K562 (cell line): Measurements from ENCODE around the gene MYLIP. TPM values are rescaled to one million over a fixed set of nuclear protein-coding genes. Genes with fewer than 3 reads are reported as not detected.

Experiments used
- FOXK2 ChIP-seq, 2 experiments: fragments of 450-650 bp; IDR thresholded peaks in 1 of 2; conservative IDR thresholded peaks in 1 of 2; 2 replicates each; pipeline ENCODE4 v1.6.1; 2016; ENCODE audit warnings: low read depth in 2 of 2, mild to moderate bottlenecking in 1 of 2
- NFRKB ChIP-seq: fragments of 450-650 bp; IDR thresholded peaks from 2 replicates; pipeline ENCODE4 v1.6.1; 2016; ENCODE audit warnings: low read depth
- PKNOX1 ChIP-seq: fragments of 450-650 bp; IDR thresholded peaks from 2 replicates; pipeline ENCODE4 v1.6.1; 2016
- PML ChIP-seq: IDR thresholded peaks from 2 replicates; pipeline ENCODE4 v1.6.1; 2012; ENCODE audit warnings: low read length, inconsistent platforms
- RAD21 ChIP-seq, 2 experiments: fragments of 250-450 bp in 1 of 2; fragments of 450-650 bp in 1 of 2; sonication (Bioruptor Pico) in 1 of 2; formaldehyde crosslinking in 1 of 2; IDR thresholded peaks in 1 of 2; conservative IDR thresholded peaks in 1 of 2; 2 replicates each; pipeline versions ENCODE4 v1.4.0 to v1.8.0; 2020 to 2022; ENCODE audit warnings: mild to moderate bottlenecking in 2 of 2, moderate library complexity in 1 of 2
- polyA plus RNA-seq, 8 experiments: library from polyadenylated mRNA; depleted of rRNA in 4 of 8; stranded (reverse) in 5 of 8; unstranded in 3 of 8; fragments of >200 nt; fragmentation: Nextera tagmentation in 2 of 8; fragmentation: Illumina TruSeq in 1 of 8; extraction: Ambion mirVana in 2 of 8; extraction: Trizol in 1 of 8; gene quantifications; 2 replicates each; pipeline versions ENCODE4 v1.2.1 to v1.2.3, GENCODE V29; 2011 to 2014; ENCODE audit warnings: inconsistent platforms in 1 of 8, missing spikeins in 1 of 8
- total RNA-seq, 7 experiments: library from RNA; depleted of rRNA in 6 of 7; stranded (reverse); fragments of >200 nt in 6 of 7; fragmentation: Illumina TruSeq in 2 of 7; extraction: Trizol in 2 of 7; gene quantifications; 2 replicates each; pipeline versions ENCODE4 v1.2.1 to v1.2.3, GENCODE V29; 2011 to 2021; ENCODE audit warnings: low replicate concordance in 1 of 7
- TF ChIP-seq, protein P1 (sequence below): fragments of 450-650 bp; IDR thresholded peaks from 2 replicates; pipeline ENCODE4 v1.6.1; 2016; ENCODE audit warnings: mild to moderate bottlenecking, moderate library complexity

The MYLIP gene
- total and polyA plus RNA-seq, 9 of the 15 experiments (the other 6 are each of a cell fraction or from before 2014, with no cell fraction given), result 10.8 to 43.5 (median 31.5) TPM

DNA sequence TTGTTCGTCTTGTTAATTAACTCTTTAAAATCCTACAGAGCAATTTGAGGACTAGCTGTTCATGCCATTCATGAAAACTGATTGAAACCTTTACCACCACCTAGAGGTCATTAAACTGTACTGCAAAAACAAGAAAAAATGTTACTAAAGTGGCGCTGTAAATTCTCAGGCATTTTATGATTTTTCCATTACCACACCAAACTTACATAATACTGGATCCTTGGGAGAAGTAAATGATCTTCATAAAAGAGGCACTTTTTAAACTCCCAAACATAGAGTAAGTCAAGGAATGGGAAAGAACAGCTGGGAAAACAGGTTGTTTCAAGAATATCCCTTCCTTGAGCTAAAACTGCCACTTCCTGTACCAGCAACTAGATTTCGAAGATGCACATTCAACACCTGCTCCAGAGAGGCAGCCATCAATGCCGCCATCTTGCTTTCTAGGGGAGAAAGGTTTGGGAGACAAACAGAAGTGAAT is 54.3 kb downstream of the MYLIP start (continued):
- TF ChIP-seq, protein P1, sequence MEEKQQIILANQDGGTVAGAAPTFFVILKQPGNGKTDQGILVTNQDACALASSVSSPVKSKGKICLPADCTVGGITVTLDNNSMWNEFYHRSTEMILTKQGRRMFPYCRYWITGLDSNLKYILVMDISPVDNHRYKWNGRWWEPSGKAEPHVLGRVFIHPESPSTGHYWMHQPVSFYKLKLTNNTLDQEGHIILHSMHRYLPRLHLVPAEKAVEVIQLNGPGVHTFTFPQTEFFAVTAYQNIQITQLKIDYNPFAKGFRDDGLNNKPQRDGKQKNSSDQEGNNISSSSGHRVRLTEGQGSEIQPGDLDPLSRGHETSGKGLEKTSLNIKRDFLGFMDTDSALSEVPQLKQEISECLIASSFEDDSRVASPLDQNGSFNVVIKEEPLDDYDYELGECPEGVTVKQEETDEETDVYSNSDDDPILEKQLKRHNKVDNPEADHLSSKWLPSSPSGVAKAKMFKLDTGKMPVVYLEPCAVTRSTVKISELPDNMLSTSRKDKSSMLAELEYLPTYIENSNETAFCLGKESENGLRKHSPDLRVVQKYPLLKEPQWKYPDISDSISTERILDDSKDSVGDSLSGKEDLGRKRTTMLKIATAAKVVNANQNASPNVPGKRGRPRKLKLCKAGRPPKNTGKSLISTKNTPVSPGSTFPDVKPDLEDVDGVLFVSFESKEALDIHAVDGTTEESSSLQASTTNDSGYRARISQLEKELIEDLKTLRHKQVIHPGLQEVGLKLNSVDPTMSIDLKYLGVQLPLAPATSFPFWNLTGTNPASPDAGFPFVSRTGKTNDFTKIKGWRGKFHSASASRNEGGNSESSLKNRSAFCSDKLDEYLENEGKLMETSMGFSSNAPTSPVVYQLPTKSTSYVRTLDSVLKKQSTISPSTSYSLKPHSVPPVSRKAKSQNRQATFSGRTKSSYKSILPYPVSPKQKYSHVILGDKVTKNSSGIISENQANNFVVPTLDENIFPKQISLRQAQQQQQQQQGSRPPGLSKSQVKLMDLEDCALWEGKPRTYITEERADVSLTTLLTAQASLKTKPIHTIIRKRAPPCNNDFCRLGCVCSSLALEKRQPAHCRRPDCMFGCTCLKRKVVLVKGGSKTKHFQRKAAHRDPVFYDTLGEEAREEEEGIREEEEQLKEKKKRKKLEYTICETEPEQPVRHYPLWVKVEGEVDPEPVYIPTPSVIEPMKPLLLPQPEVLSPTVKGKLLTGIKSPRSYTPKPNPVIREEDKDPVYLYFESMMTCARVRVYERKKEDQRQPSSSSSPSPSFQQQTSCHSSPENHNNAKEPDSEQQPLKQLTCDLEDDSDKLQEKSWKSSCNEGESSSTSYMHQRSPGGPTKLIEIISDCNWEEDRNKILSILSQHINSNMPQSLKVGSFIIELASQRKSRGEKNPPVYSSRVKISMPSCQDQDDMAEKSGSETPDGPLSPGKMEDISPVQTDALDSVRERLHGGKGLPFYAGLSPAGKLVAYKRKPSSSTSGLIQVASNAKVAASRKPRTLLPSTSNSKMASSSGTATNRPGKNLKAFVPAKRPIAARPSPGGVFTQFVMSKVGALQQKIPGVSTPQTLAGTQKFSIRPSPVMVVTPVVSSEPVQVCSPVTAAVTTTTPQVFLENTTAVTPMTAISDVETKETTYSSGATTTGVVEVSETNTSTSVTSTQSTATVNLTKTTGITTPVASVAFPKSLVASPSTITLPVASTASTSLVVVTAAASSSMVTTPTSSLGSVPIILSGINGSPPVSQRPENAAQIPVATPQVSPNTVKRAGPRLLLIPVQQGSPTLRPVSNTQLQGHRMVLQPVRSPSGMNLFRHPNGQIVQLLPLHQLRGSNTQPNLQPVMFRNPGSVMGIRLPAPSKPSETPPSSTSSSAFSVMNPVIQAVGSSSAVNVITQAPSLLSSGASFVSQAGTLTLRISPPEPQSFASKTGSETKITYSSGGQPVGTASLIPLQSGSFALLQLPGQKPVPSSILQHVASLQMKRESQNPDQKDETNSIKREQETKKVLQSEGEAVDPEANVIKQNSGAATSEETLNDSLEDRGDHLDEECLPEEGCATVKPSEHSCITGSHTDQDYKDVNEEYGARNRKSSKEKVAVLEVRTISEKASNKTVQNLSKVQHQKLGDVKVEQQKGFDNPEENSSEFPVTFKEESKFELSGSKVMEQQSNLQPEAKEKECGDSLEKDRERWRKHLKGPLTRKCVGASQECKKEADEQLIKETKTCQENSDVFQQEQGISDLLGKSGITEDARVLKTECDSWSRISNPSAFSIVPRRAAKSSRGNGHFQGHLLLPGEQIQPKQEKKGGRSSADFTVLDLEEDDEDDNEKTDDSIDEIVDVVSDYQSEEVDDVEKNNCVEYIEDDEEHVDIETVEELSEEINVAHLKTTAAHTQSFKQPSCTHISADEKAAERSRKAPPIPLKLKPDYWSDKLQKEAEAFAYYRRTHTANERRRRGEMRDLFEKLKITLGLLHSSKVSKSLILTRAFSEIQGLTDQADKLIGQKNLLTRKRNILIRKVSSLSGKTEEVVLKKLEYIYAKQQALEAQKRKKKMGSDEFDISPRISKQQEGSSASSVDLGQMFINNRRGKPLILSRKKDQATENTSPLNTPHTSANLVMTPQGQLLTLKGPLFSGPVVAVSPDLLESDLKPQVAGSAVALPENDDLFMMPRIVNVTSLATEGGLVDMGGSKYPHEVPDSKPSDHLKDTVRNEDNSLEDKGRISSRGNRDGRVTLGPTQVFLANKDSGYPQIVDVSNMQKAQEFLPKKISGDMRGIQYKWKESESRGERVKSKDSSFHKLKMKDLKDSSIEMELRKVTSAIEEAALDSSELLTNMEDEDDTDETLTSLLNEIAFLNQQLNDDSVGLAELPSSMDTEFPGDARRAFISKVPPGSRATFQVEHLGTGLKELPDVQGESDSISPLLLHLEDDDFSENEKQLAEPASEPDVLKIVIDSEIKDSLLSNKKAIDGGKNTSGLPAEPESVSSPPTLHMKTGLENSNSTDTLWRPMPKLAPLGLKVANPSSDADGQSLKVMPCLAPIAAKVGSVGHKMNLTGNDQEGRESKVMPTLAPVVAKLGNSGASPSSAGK, result 0 out of 2 replicates have a peak, but pooled peaks have one; percentile 25
- 0 out of 4 replicates have a peak, but pooled peaks have one; percentile 47 to 63 for TF ChIP-seq FOXK2 (conservative IDR thresholded peaks at IDR 0.05 in 1 of 2, IDR thresholded peaks at IDR 0.05 in 1 of 2; ENCODE audit: low read depth in 2 of 2)
- TF ChIP-seq RAD21 (CRISPR knock-in tag; conservative IDR thresholded peaks at IDR 0.05 in 1 of 2, IDR thresholded peaks at IDR 0.05 in 1 of 2), result peak; percentile 86 to 89
- TF ChIP-seq PML, result no peak
- peak; percentile 68; the same call in 1 of the 2 replicates for TF ChIP-seq NFRKB
- TF ChIP-seq PKNOX1, result 0 out of 2 replicates have a peak, but pooled peaks have one; percentile 30
